Measurements from ENCODE around the gene PLB1. TPM values are rescaled to one million over a fixed set of nuclear protein-coding genes. Genes with fewer than 3 reads are reported as not detected.
A peak's percentile ranks its signal among the peaks of the same experiment; 100 is the strongest.

Gene PLB1
- total RNA-seq, 2 experiments from 2014 or later: 0.30 to 0.43 TPM

DNA sequence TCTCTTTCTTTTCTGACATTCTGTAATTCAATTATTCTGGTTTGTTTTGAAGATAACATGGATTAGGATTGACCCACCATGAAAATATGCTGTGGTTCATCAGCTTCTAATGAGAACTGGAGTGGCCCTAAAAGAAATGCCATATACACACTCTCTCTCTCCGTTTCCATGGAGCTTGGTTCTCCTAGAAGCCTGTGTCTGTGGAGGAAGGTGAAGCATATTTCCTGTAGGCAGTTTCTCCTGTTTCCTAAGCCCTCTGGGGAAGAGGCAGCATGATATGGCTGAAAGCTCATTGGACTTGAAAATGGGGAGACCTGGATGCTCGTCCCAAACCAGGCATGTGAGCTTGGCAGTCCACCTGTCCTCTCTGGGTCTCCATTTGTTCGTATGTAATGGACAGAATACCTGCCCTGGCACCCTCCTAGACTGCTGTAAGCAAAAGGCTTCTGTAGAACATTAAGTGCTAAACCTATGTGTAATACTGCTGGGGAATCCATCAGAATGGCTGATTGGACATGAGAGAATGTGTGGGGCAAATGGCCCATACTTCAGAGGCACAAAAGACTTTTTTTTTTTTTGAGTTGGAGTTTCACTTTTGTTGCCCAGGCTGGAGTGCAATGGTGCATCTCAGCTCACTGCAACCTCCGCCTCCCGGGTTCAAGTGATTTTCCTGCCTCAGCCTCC is 180.4 kb downstream of the PLB1 start:
- Mint-ChIP-seq H3K4me3 (no peak overlapping the region), H3K4me1 (peaks cover 12% of the 10 kb centered on the region), H3K36me3 (peaks cover 7% of the 10 kb centered on the region), H3K27ac (no peak overlapping the region), H3K27me3 (no peaks in the 10 kb centered on the region), H3K9me3 (peaks cover 14% of the 10 kb centered on the region)
- POLR2A ChIA-PET: no interaction called here
- no peak for DNase-seq
- no peak for ATAC-seq (ENCODE audit: low read depth)

- H3K4me3 Mint-ChIP-seq: no peak overlapping the region
- POLR2A ChIA-PET: no interaction called here
- DNase-seq (no peak), ATAC-seq (ENCODE audit: low read depth) (no peak)
- no peak overlapping the region for H3K27ac Mint-ChIP-seq
- peaks cover 2% of the 10 kb centered on the region for H3K36me3 Mint-ChIP-seq
- peaks cover 18% of the 10 kb centered on the region for H3K4me1 Mint-ChIP-seq
- no peaks in the 10 kb centered on the region for H3K27me3 Mint-ChIP-seq
- peaks cover 4% of the 10 kb centered on the region for H3K9me3 Mint-ChIP-seq
Measured at GRCh38 chr2:28678175-28678855, 182.5 kb downstream of the PLB1 start.

DNA sequence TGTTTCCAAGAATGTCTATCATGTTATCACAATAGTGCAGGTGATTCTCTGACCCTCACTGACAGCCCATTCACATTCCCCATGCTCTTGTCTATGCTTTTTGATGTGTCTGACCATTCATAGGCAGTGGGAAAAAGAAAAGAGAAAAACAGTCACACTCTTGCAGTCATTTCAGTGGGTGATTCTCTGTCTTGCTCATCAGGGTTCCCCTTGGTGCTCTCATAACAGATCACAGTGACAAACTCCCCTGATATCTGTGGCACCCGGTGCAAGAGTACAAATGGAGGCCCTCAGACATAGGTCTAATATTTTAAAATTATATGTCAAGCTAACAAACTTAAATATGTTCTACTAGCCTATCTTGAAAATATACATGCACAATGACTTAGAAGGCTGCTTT is 183.1 kb downstream of the PLB1 start:
- Mint-ChIP-seq H3K36me3 (peaks cover 2% of the 10 kb centered on the region), H3K9me3 (peaks cover 4% of the 10 kb centered on the region), H3K4me1 (peaks cover 18% of the 10 kb centered on the region), H3K4me3 (no peak overlapping the region), H3K27me3 (no peaks in the 10 kb centered on the region), H3K27ac (no peak overlapping the region)
- POLR2A ChIA-PET: no interaction called here
- DNase-seq (no peak), ATAC-seq (ENCODE audit: low read depth) (no peak)

GRCh38 chr2:28680657-28681056 is 184.8 kb downstream of the PLB1 start:
- ATAC-seq (ENCODE audit: low read depth): no peak
- DNase-seq: no peak
- Mint-ChIP-seq H3K27me3 (no peaks in the 10 kb centered on the region), H3K36me3 (no peaks in the 10 kb centered on the region), H3K9me3 (no peaks in the 10 kb centered on the region), H3K4me3 (peak overlapping the region; percentile 47), H3K27ac (peak overlapping the region; percentile 60), H3K4me1 (peaks cover 25% of the 10 kb centered on the region)
- POLR2A ChIA-PET: no interaction called here

DNA sequence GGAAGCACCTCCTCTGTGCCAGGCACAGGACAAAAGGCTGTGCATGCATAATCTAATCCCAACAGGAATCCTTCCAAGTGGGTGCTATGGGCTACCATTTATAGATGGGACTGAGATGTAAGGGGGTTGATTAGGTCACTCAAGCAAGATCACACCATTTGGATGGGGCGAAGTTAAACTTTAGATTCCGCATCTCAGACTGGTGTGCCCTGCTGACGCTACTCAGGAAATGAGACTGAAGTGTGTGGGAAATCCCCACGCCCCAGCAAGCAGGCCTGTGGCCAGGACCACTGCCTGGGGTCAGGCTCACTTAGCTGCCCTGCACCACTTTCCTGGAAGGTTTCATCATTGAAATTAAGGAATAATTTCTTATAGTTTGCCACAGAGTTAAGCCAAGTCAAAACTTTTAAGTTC is 185.3 kb downstream of the PLB1 start:
- Mint-ChIP-seq H3K9me3 (no peaks in the 10 kb centered on the region), H3K4me1 (peaks cover 25% of the 10 kb centered on the region), H3K27me3 (no peaks in the 10 kb centered on the region), H3K36me3 (no peaks in the 10 kb centered on the region), H3K4me3 (peak overlapping the region; percentile 47), H3K27ac (peak overlapping the region; percentile 60)
- peak; percentile 96 for ATAC-seq (ENCODE audit: low read depth)
- DNase-seq: peak; percentile 42
- POLR2A ChIA-PET: no interaction called here

DNA sequence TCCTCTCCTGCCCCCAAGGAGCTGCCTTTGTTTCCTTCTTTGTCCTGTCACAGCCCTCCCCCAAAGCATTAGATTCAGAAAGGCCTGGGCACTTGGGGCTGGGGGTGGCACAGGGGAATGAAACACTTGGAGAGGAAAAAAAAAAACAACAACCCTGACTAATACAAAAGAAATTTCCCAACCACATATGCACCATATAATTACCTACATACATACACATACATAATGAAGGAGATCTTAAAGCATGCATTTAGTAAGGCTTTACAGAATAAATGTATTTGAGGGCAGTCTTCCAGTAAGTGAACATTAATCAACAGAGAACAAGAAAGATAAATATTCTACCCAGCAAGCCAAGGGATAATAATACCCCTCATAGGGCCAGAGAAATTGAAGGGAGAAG is 185.7 kb downstream of the PLB1 start:
- H3K27me3 Mint-ChIP-seq: no peaks in the 10 kb centered on the region
- DNase-seq (no peak), ATAC-seq (ENCODE audit: low read depth) (peak; percentile 3)
- H3K9me3 Mint-ChIP-seq: no peaks in the 10 kb centered on the region
- H3K4me1 Mint-ChIP-seq: peaks cover 25% of the 10 kb centered on the region
- no peaks in the 10 kb centered on the region for H3K36me3 Mint-ChIP-seq
- peak overlapping the region; percentile 60 for H3K27ac Mint-ChIP-seq
- H3K4me3 Mint-ChIP-seq: peak overlapping the region; percentile 47
- POLR2A ChIA-PET: interaction anchor here (2.3 kb wide), 1 partner anchor 70 kb away, joined by 8 read pairs; the partner anchor contains the start of gene PPP1CB

GRCh38 chr2:28683100-28683706 is 187.3 kb downstream of the PLB1 start:
- Mint-ChIP-seq H3K4me3 (no peak overlapping the region), H3K9me3 (no peaks in the 10 kb centered on the region), H3K36me3 (no peaks in the 10 kb centered on the region), H3K27me3 (no peaks in the 10 kb centered on the region), H3K4me1 (peaks cover 25% of the 10 kb centered on the region), H3K27ac (no peak overlapping the region)
- ATAC-seq (ENCODE audit: low read depth): no peak
- no peak for DNase-seq
- POLR2A ChIA-PET: interaction anchor here (2.3 kb wide), 1 partner anchor 68 kb away, joined by 8 read pairs; the partner anchor contains the start of gene PPP1CB

DNA sequence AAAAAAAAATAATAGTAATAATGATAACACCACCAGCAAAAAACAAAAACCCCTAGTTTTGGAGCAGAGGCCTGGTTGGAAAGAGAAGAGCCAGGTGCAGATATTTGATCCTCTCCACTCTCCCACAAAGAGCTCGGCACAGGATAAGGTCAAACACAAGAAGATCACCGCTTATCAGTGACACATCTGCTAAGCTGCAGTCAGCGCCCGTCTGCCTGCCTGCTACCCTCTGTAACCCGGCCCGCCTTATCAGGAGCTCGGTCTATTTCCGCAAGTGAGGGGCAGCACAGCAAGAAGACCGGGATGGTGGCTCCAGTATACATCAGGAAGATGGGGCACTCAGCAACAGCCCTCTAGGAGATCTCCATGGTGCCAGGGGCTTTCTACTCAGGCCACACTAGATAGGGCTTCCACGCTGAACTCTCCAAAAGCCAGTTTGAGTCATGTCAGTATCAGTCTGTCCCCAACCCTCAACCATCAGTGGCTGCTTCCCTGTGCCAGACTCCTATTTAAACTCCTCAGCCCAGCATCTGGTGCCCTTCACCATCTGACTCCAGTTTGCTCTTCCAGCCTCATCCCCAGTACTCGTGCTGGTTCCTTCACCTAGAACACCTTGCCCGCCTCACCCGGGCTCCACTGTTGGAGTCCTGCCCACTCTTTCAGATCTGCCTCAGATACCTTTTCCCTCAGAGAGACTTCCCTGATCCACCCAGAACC is 188.4 kb downstream of the PLB1 start:
- H3K36me3 Mint-ChIP-seq: no peaks in the 10 kb centered on the region
- H3K4me1 Mint-ChIP-seq: peaks cover 25% of the 10 kb centered on the region
- H3K27ac Mint-ChIP-seq: peak overlapping the region; percentile 6

GRCh38 chr2:28687171-28687570 is 191.3 kb downstream of the PLB1 start:
- Mint-ChIP-seq H3K9me3 (no peaks in the 10 kb centered on the region), H3K4me1 (peaks cover 7% of the 10 kb centered on the region), H3K27ac (no peak overlapping the region), H3K36me3 (no peaks in the 10 kb centered on the region), H3K27me3 (peaks cover 4% of the 10 kb centered on the region), H3K4me3 (no peak overlapping the region)
- ATAC-seq (ENCODE audit: low read depth) (no peak), DNase-seq (no peak)
- POLR2A ChIA-PET: no interaction called here

More for the DNA sequence above, 188.4 kb downstream of the PLB1 start:
- H3K4me3 Mint-ChIP-seq: no peak overlapping the region
- no peak for DNase-seq
- no peaks in the 10 kb centered on the region for H3K9me3 Mint-ChIP-seq
- POLR2A ChIA-PET: no interaction called here
- no peak for ATAC-seq (ENCODE audit: low read depth)
- no peaks in the 10 kb centered on the region for H3K27me3 Mint-ChIP-seq

DNA sequence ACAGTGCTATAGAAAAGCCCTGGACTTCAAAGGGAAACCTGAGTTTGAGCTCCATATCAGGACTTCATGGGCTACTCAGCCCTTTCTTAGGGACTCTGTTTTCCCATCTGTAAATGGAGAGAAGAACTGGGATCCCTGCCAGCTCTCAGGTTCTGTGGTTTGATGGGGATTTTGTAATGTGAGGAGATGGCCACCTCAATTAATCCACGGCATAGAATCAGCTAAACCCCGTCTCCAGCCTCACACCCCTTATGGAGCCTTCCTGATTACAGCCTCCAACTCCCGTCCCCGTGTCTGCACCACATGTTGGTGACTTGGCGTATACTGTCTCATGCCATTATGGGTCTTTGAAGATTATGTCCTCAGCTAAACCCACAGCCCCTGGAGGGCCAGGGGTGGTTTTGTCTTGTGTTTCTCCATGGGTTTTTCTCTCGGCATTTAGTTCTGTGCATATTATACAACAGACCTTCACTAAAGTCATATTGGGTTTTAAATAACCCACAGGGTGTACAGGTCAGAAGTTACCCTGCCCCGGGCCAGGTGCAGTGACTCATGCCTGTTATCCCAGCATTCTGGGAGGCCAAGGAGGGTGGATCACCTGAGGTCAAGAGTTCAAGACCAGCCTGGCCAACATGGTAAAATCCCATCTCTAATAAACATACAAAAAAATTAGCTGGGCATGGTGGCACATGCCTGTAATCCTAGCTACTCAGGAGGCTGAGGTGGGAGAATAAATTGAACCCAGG is 192.0 kb downstream of the PLB1 start:
- Mint-ChIP-seq H3K4me3 (no peak overlapping the region), H3K27ac (no peak overlapping the region), H3K4me1 (peaks cover 7% of the 10 kb centered on the region), H3K9me3 (no peaks in the 10 kb centered on the region), H3K36me3 (no peaks in the 10 kb centered on the region), H3K27me3 (peaks cover 4% of the 10 kb centered on the region)
- no peak for ATAC-seq (ENCODE audit: low read depth)
- POLR2A ChIA-PET: no interaction called here
- DNase-seq: no peak

GRCh38 chr2:28688818-28689217 is 193.0 kb downstream of the PLB1 start:
- no peaks in the 10 kb centered on the region for H3K9me3 Mint-ChIP-seq
- H3K27ac Mint-ChIP-seq: no peak overlapping the region
- no peak for ATAC-seq (ENCODE audit: low read depth)
- DNase-seq: no peak
- H3K27me3 Mint-ChIP-seq: peaks cover 4% of the 10 kb centered on the region
- peaks cover 7% of the 10 kb centered on the region for H3K4me1 Mint-ChIP-seq
- no peak overlapping the region for H3K4me3 Mint-ChIP-seq
- POLR2A ChIA-PET: no interaction called here
- H3K36me3 Mint-ChIP-seq: no peaks in the 10 kb centered on the region

DNA sequence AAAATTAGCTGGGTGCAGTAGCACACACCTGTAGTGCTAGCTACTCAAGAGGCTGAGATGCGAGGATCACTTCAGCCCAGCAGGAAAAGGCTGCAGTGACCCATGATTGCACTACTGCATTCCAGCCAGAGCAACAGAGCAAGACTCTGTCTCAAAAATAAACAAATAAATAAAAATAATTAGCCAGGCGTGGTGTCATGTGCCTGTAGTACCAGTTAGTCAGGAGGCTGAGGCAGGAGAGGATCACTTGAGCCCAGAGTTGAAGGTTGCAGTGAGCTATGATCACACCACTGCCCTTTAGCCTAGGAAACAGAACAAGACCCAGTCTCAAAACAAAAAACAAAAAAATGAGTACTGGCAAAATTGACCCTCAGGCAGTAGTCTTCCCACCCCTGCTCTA is 193.9 kb downstream of the PLB1 start:
- Mint-ChIP-seq H3K4me3 (no peak overlapping the region), H3K27ac (no peak overlapping the region), H3K36me3 (no peaks in the 10 kb centered on the region), H3K4me1 (peaks cover 3% of the 10 kb centered on the region), H3K9me3 (no peaks in the 10 kb centered on the region), H3K27me3 (peaks cover 4% of the 10 kb centered on the region)
- ATAC-seq (ENCODE audit: low read depth) (no peak), DNase-seq (no peak)
- POLR2A ChIA-PET: no interaction called here

GRCh38 chr2:28692411-28692810 is 196.6 kb downstream of the PLB1 start:
- H3K27ac Mint-ChIP-seq: no peak overlapping the region
- DNase-seq (no peak), ATAC-seq (ENCODE audit: low read depth) (no peak)
- no peaks in the 10 kb centered on the region for H3K9me3 Mint-ChIP-seq
- H3K27me3 Mint-ChIP-seq: peaks cover 4% of the 10 kb centered on the region
- no peaks in the 10 kb centered on the region for H3K36me3 Mint-ChIP-seq
- no peaks in the 10 kb centered on the region for H3K4me1 Mint-ChIP-seq
- POLR2A ChIA-PET: no interaction called here
- no peak overlapping the region for H3K4me3 Mint-ChIP-seq
